Measurements from ENCODE around the gene IGDCC3. TPM values are rescaled to one million over a fixed set of nuclear protein-coding genes. Genes with fewer than 3 reads are reported as not detected.

The IGDCC3 gene
- total and polyA plus RNA-seq, 10 donors = 0.03 to 0.34 (median 0.03) TPM; not detected in 7

GRCh38 chr15:65394280-65394789, 16.5 kb upstream of the IGDCC3 start:
- Histone ChIP-seq H3K27ac (no peak overlapping the region), H3K4me1 (peaks cover 0 to 18% (median 12%) of the 10 kb centered on the region in 6 donors), H3K9me3 (no peaks in the 10 kb centered on the region), H3K27me3 (replicated peaks in 1 of 7) (peaks cover 0 to 78% (median 30%) of the 10 kb centered on the region in 7 donors), H3K4me3 (no peak overlapping the region), H3K36me3 (no peaks in the 10 kb centered on the region)
- intact Hi-C loops (cut with DNase I; ENCODE audit: low total_unique reads) = no loop called here
- no peak for TF ChIP-seq CTCF (IDR thresholded peaks at IDR 0.05 in 8 of 11, conservative IDR thresholded peaks at IDR 0.05 in 3 of 11)
- no peak for TF ChIP-seq POLR2AphosphoS5 (IDR thresholded peaks at IDR 0.05)
- TF ChIP-seq POLR2A (IDR thresholded peaks at IDR 0.05) = no peak
- no peak for DNase-seq
- WGBS, 5 donors = 82 to 90% (median 83%) methylated on average over 11 of the region's 11 CpGs

DNA sequence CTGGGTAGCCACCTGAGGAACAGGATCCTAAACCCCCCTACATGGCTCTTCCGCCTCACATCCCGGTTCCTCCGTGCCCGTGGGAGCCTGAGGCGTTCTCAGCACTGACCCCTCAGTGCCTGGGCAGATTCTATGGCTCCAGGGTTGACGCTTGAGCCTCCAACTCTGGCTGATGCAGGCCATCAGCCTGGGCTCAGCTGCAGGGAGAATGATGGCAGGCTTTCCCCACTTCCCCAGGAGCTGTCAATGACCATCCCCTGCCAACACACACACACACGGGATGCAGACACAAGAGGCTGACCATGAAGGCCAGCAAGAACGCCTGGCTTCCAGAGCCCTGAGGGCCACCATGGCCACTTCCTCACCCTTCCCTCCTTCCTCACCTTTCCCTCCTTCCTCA, 15.8 kb upstream of the IGDCC3 start:
- no peaks in the 10 kb centered on the region for H3K9me3 ChIP-seq
- H3K27ac ChIP-seq = no peak overlapping the region
- no peak overlapping the region for H3K4me3 ChIP-seq
- no peaks in the 10 kb centered on the region for H3K36me3 ChIP-seq
- no peak for TF ChIP-seq POLR2AphosphoS5 (IDR thresholded peaks at IDR 0.05)
- TF ChIP-seq CTCF (IDR thresholded peaks at IDR 0.05 in 8 of 11, conservative IDR thresholded peaks at IDR 0.05 in 3 of 11) = no peak
- TF ChIP-seq POLR2A (IDR thresholded peaks at IDR 0.05) = no peak
- DNase-seq = no peak
- peaks cover 0 to 70% (median 30%) of the 10 kb centered on the region in 7 donors for H3K27me3 ChIP-seq (replicated peaks in 1 of 7)
- intact Hi-C loops (cut with DNase I; ENCODE audit: low total_unique reads) = no loop called here
- peaks cover 0 to 18% (median 12%) of the 10 kb centered on the region in 6 donors for H3K4me1 ChIP-seq
- 68 to 88% (median 82%) methylated on average over 8 of the region's 8 CpGs for WGBS, 5 donors

- Histone ChIP-seq H3K27ac (no peak overlapping the region), H3K4me1 (peaks cover 0 to 18% (median 12%) of the 10 kb centered on the region in 6 donors), H3K27me3 (replicated peaks in 1 of 7) (peaks cover 0 to 65% (median 30%) of the 10 kb centered on the region in 7 donors), H3K4me3 (no peak overlapping the region), H3K36me3 (no peaks in the 10 kb centered on the region), H3K9me3 (no peaks in the 10 kb centered on the region)
- TF ChIP-seq POLR2A (IDR thresholded peaks at IDR 0.05) (no peak), CTCF (IDR thresholded peaks at IDR 0.05 in 8 of 11, conservative IDR thresholded peaks at IDR 0.05 in 3 of 11) (no peak), POLR2AphosphoS5 (IDR thresholded peaks at IDR 0.05) (no peak)
- WGBS, 5 donors = 86 to 96% (median 87%) methylated on average over 11 to 13 of the region's 13 CpGs
- intact Hi-C loops (cut with DNase I; ENCODE audit: low total_unique reads) = no loop called here
- no peak for DNase-seq
Observed at GRCh38 chr15:65393091-65393490, 15.3 kb upstream of the IGDCC3 start.

- TF ChIP-seq POLR2AphosphoS5 (IDR thresholded peaks at IDR 0.05) = no peak
- no peak for TF ChIP-seq CTCF (IDR thresholded peaks at IDR 0.05 in 8 of 11, conservative IDR thresholded peaks at IDR 0.05 in 3 of 11)
- TF ChIP-seq POLR2A (IDR thresholded peaks at IDR 0.05) = no peak
- H3K4me1 ChIP-seq = peaks cover 0 to 18% (median 12%) of the 10 kb centered on the region in 6 donors
- intact Hi-C loops (cut with DNase I; ENCODE audit: low total_unique reads) = no loop called here
- H3K36me3 ChIP-seq = no peaks in the 10 kb centered on the region
- peaks cover 0 to 59% (median 30%) of the 10 kb centered on the region in 7 donors for H3K27me3 ChIP-seq (replicated peaks in 1 of 7)
- no peak overlapping the region for H3K27ac ChIP-seq
- no peak for DNase-seq
- no peak overlapping the region for H3K4me3 ChIP-seq
- H3K9me3 ChIP-seq = no peaks in the 10 kb centered on the region
- 72 to 97% (median 82%) methylated on average over 2 of the region's 2 CpGs for WGBS, 5 donors
Observed at GRCh38 chr15:65392368-65392767, 14.6 kb upstream of the IGDCC3 start.
